Stimulated activated CD8-positive, alpha-beta memory T cell treated with anti-CD3 and anti-CD28 coated beads, Interleukin-4, amount 100 ng/mL, for 4 hours (primary cell): Measurements from ENCODE around the gene EP400.

Experiments used
- DNase-seq, 2 donors: peaks; one replicate each; pipeline ENCODE4 v3.0.0-alpha.2; 2020; ENCODE audit warnings: low read depth in 2 of 2, low spot score in 1 of 2

Gene EP400

DNA sequence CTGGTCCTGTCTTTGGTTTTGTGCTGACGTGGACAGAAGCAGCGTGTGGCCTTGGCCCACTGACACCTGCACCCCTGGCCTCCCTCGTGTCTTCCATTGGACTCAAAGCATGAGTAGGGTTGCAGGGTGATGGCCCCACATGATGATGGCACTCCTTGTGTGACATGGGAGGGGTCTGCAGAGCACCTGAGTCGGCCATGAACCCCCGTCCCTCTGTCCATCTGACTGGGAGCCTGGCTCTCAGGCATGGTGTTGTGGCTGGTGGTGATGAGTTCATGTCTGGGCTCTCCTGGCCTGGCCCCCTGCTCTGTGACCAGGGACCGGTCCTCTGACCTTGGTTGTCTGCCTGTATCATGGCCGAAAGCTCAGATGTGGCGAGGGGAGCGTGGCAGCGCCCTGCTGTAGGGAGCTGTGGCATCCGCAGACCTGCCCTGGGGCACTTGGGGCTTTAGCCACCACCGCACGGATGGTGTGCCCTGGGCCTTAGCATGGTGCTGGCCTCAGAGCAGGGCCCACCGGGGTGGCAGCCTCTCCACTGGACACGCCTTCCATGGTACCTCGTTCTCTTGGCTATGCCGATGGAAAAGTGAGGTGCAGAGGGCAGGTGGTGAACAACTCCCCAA is 38.6 kb upstream of the EP400 start:
- DNase-seq: no peak

DNA sequence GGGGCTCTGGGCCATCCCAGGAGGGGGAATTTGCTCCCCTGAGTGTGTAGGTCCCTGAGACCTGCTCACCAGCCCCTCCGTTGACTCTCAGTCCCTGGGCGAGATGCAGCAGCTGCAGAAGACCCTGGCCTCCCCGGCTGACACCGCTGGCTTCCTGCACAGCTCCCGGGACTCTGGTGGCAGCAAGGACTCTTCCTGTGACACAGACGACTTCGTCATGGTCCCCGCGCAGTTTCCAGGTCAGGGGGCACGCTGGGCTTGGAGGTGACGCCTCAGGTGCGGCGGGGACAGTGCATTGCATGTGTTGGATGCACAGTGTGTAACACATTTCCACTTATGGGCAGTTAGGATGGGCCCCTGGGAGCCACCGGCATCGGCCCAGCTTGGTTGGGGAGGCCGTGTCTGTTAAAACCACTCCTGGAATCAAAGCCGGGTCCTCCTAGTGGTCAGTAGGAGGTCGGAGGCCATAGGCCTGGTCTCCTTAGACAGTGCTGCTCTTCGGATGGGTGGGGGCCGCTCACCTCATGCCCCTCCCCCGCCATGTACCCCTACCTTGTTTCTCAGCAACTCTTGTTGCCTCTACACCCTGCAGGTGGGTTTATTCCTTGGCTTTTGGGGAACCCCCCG is 37.8 kb upstream of the EP400 start:
- no peak for DNase-seq

DNA sequence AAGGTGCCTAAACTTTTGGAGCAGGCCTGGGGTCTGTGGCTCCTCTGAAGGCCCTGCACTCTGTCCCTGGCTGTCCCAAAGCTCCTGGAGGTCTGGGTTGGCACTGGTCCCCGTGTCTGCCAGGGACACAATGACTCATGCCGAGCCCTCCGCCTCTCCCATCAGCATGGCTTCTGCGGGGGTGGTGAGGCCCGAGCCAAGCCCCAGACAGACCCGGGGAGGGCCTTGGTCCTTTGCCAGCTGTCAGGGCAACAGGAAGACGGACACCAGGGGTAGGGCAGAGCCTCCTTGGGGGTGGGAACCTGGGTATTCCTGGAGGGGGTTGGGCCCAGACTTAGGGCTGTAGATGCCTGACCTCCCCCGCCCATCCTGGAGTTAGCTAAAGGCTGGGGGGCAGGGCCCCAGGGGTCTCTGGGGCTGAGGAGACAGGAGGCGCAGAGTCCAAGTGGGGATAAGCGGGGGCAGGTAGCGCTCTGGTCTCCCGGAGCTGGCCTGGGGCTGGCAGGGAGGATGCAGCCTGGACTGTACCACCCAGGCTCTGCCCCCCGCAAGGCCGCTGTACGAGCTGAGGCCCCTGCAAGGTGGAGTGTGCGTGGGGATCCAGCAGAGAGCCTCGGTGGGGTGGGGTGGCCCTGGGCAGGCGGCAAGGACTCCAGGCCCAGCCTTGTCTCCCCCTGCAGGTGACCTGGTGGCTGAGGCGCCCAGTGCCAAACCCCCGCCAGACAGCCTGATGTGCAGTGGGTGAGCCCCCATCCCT is 37.0 kb upstream of the EP400 start:
- DNase-seq: no peak

DNA sequence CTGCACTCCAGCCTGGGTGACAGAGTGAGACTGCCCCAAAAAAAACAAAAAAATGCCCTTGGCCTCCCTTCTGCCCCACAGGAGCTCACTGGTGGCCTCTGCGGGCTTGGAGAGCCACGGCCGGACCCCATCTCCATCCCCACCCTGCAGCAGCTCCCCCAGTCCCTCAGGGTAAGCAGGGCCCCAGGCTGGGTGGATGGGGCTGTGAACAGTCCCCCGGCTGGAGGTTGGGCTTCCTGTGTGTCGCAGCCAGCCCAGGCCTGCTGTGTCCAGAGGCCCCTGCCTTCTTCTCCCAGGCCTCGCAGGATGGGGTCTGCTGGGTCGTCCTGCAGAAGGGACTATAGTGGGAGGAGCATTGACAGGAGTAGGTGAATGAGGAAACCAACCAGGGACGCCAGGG is 36.1 kb upstream of the EP400 start:
- no peak for DNase-seq

GRCh38 chr12:131914179-131914702 is 35.5 kb upstream of the EP400 start:
- DNase-seq: no peak

GRCh38 chr12:131915000-131915689 is 34.6 kb upstream of the EP400 start:
- DNase-seq: no peak

DNA sequence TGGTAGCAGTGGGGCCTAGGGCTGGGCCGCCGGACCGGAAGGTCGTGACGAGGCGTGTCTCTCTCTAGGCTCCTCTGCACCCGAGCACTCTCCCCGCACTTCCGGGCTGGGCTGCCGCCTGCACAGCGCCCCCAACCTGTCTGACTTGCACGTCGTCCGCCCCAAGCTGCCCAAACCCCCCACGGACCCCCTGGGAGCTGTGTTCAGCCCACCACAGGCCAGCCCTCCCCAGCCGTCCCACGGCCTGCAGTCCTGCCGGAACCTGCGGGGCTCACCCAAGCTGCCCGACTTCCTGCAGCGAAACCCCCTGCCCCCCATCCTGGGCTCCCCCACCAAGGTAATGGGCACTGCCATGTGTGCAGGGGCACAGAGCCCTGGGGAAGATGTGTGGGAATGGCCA is 33.9 kb upstream of the EP400 start:
- DNase-seq: no peak

GRCh38 chr12:131916306-131917138 is 33.2 kb upstream of the EP400 start:
- no peak for DNase-seq

GRCh38 chr12:131917139-131917710 is 32.5 kb upstream of the EP400 start:
- DNase-seq: no peak

GRCh38 chr12:131917711-131918306 is 31.9 kb upstream of the EP400 start:
- DNase-seq: no peak

- DNase-seq: no peak
Observed at GRCh38 chr12:131918311-131919050, 31.3 kb upstream of the EP400 start.

GRCh38 chr12:131919051-131919347 is 30.7 kb upstream of the EP400 start:
- no peak for DNase-seq

GRCh38 chr12:131919366-131920156 is 30.2 kb upstream of the EP400 start:
- DNase-seq: no peak

DNA sequence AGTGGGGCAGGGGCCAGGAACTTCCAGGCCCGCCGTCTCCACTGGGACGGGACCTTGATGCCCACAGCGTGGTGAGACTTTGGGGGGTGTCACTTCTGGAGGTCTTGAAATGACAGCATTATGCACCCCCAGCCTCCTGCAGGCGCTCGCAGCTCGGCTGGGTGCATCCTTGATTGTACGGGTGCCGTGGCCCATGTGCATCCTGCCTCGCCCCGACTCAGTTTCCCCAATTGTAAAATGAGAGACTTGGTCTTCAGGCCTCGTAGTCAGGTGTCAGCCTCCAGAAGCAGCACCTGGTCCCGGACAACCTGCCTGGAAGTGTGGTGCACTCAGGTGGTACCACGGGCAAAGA is 29.6 kb upstream of the EP400 start:
- DNase-seq: no peak

DNA sequence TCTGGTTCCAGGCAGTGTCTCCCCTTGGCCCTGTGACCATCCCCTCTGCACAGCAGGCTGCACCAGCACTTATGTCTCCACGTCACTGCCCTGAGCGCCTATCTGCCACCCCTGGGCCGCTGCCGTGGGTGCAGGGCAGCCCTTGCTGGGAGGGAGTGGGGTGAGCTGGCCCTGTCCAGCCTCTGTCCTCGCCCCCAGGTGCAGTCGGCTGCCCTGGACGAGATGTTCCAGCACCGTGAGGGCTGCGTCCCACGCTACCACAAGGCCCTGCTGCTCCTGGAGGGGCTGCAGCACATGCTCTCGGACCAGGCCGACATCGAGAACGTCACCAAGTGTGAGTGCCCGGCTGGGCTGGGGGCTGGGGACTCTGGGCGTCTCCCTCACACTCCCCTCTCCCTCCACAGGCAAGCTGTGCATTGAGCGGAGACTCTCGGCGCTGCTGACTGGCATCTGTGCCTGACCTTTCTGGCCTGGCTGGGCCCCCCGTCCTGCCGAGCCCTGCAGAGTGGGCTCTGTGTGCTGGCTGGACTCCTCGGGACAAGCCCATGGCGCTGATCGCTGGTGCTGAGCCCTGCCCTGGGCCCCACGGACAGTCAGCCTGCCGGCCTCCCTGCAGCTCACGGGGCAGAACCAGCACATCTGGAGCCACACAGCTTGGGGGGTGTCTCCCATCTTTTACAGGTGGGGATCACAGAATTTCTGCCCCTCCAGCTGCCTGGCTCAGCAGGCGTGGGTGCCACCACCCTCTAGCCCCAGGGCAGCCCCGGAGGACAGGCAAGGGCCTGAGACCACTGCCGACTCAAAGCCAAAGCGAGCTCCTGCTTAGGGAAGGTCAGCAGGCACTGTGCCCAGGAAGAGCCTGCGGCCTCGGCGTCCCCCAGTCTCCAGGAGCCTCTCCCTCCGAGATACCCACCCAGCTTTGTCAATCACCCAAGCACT is 28.6 kb upstream of the EP400 start:
- no peak for DNase-seq

GRCh38 chr12:131921866-131922769 is 27.6 kb upstream of the EP400 start:
- DNase-seq: no peak

DNA sequence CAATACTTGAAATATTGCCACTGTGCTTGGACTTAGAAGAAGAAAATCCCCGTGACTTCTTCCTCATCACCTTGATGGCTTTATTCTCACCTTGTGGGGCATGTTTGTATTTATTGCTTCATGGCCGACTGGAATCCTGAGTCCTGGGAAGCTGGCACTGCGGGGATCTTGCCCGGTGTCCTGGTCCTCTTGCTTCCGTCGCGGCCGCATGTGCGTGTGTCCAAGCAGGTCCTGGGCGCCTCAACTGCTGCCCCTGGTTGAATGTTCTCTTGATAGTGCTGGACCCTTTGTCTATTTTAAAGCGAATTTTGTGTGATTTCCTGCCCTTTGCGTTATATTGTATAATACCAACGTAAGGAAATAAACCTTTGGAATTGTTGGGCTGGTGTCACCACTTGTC is 27.0 kb upstream of the EP400 start:
- no peak for DNase-seq
